OCI-LY1 (cell line): Measurements from ENCODE around the gene EVA1B.

Experiments used
- H2AFZ ChIP-seq: fragments of 200-600 bp; sonication (generic), shearing (Covaris generic); 2 replicates; pipeline ENCODE4 v1.6.0; 2014; ENCODE audit warnings: antibody characterized with exemption, mild to moderate bottlenecking, low read length
- H3F3A ChIP-seq: fragments of 200-600 bp; sonication (generic), shearing (Covaris generic); 2 replicates; pipeline ENCODE4 v1.6.0; 2014; ENCODE audit warnings: mild to moderate bottlenecking, antibody characterized with exemption, low read length, moderate library complexity; ENCODE audit not compliant: insufficient read depth
- H3K27ac ChIP-seq: fragments of 200-600 bp; sonication (generic); 2 replicates; pipeline ENCODE4 v1.5.1; 2014; ENCODE audit warnings: low read length, mixed run types, mild to moderate bottlenecking, low read depth; ENCODE audit not compliant: poor library complexity, severe bottlenecking
- H3K27me3 ChIP-seq: fragments of 200-600 bp; sonication (generic); 2 replicates; pipeline ENCODE4 v1.6.0; 2014; ENCODE audit warnings: antibody characterized with exemption, mild to moderate bottlenecking, low read length, moderate library complexity; ENCODE audit not compliant: insufficient read depth
- H3K36me3 ChIP-seq: fragments of 200-600 bp; sonication (generic); 2 replicates; pipeline ENCODE4 v1.6.1; 2014; ENCODE audit warnings: mild to moderate bottlenecking, antibody characterized with exemption, low read length, moderate library complexity, mixed read lengths; ENCODE audit not compliant: insufficient read depth
- H3K4me1 ChIP-seq: fragments of 200-600 bp; sonication (generic); 2 replicates; pipeline ENCODE4 v1.5.1; 2014; ENCODE audit warnings: mild to moderate bottlenecking, low read length, moderate library complexity; ENCODE audit not compliant: insufficient read depth, severe bottlenecking
- H3K4me2 ChIP-seq: fragments of 200-600 bp; sonication (generic), shearing (Covaris generic); 2 replicates; pipeline ENCODE4 v1.6.1; 2014; ENCODE audit warnings: low read length
- H3K4me3 ChIP-seq: fragments of 200-600 bp; sonication (generic); 2 replicates; pipeline ENCODE4 v1.5.1; 2014; ENCODE audit warnings: low read length, low read depth, mild to moderate bottlenecking, mixed read lengths; ENCODE audit not compliant: poor library complexity, severe bottlenecking
- H3K79me2 ChIP-seq: fragments of 200-600 bp; shearing (Covaris generic); 2 replicates; pipeline ENCODE4 v1.6.1; 2016; ENCODE audit warnings: mixed run types, low read length, mixed read lengths; ENCODE audit not compliant: insufficient read depth
- H3K9ac ChIP-seq: fragments of 200-600 bp; sonication (generic), shearing (Covaris generic); 2 replicates; pipeline ENCODE4 v1.6.1; 2014; ENCODE audit warnings: mild to moderate bottlenecking, low read length, mixed read lengths
- H3K9me2 ChIP-seq: fragments of 200-600 bp; sonication (generic), shearing (Covaris generic); 2 replicates; pipeline ENCODE4 v1.6.1; 2014; ENCODE audit warnings: low read depth, mild to moderate bottlenecking, low read length, mixed read lengths
- H3K9me3 ChIP-seq: fragments of 200-600 bp; shearing (Covaris generic); 2 replicates; pipeline ENCODE4 v1.6.1; 2014; ENCODE audit warnings: low read length, mixed read lengths
- H4K20me1 ChIP-seq: fragments of 200-600 bp; sonication (generic), shearing (Covaris generic); 2 replicates; pipeline ENCODE4 v1.6.0; 2016; ENCODE audit warnings: mild to moderate bottlenecking, low read length; ENCODE audit not compliant: insufficient read depth
- CTCF ChIP-seq: fragments of 200-600 bp; sonication (generic), shearing (Covaris generic); IDR thresholded peaks from 2 replicates; pipeline ENCODE4 v1.5.1; 2017; ENCODE audit warnings: mild to moderate bottlenecking, antibody characterized with exemption, low read length, moderate library complexity, mixed read lengths
- EZH2 ChIP-seq: fragments of 200-600 bp; sonication (generic), shearing (Covaris generic); IDR thresholded peaks from 2 replicates; pipeline ENCODE4 v1.8.0; 2017; ENCODE audit warnings: borderline replicate concordance, mixed run types, mild to moderate bottlenecking, antibody characterized with exemption, low read length, moderate library complexity, mixed read lengths

The EVA1B gene

GRCh38 chr1:36367798-36368197 lies 44.4 kb upstream of the EVA1B start:
- Histone ChIP-seq H3K4me1 (peaks cover 38% of the 10 kb centered on the region), H2AFZ (no peak overlapping the region), H3K9me3 (no peaks in the 10 kb centered on the region), H3K9me2 (no peaks in the 10 kb centered on the region), H3K4me3 (no peak overlapping the region), H3K9ac (no peak overlapping the region), H3F3A (0 out of 2 replicates have a peak, but pooled peaks cover 7% of the 10 kb centered on the region), H4K20me1 (no peaks in the 10 kb centered on the region), H3K27me3 (no peaks in the 10 kb centered on the region), H3K79me2 (peaks cover 12% of the 10 kb centered on the region), H3K27ac (no peak overlapping the region), H3K4me2 (no peak overlapping the region), H3K36me3 (peaks cover 43% of the 10 kb centered on the region; the same call in 1 of the 2 replicates)
- no peak for TF ChIP-seq EZH2
- TF ChIP-seq CTCF, result no peak

DNA sequence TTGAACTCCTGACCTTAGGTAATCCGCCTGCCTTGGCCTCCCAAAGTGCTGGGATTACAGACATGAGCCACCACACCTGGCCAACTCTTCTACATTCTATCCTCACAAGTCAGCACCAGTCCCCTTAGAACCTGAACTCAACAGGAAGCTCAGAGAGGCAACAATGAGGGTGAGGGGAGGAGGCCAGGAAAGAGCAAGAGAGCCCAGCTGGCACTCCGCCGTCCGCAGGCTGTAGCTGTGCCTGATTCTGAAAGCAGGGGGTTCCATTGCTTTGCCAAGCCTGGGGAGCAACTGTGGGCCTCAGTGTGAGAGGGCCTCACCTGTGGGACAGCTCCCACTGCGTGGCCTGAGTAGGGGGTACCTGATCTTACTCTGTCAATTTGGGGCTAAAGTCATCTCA lies 43.6 kb upstream of the EVA1B start:
- no peak overlapping the region for H3K9ac ChIP-seq
- H3K79me2 ChIP-seq, result peaks cover 12% of the 10 kb centered on the region
- no peaks in the 10 kb centered on the region for H3K27me3 ChIP-seq
- H3F3A ChIP-seq, result 0 out of 2 replicates have a peak, but pooled peaks cover 7% of the 10 kb centered on the region
- no peak overlapping the region for H3K27ac ChIP-seq
- no peaks in the 10 kb centered on the region for H3K9me2 ChIP-seq
- TF ChIP-seq EZH2 (no peak), CTCF (no peak)
- peaks cover 50% of the 10 kb centered on the region; the same call in 1 of the 2 replicates for H3K36me3 ChIP-seq
- no peak overlapping the region for H3K4me3 ChIP-seq
- H3K4me2 ChIP-seq, result no peak overlapping the region
- no peaks in the 10 kb centered on the region for H3K9me3 ChIP-seq
- H2AFZ ChIP-seq, result no peak overlapping the region
- peaks cover 31% of the 10 kb centered on the region for H3K4me1 ChIP-seq
- H4K20me1 ChIP-seq, result no peaks in the 10 kb centered on the region

GRCh38 chr1:36366091-36366661 lies 42.7 kb upstream of the EVA1B start:
- Histone ChIP-seq H3K9ac (no peak overlapping the region), H3K4me3 (no peak overlapping the region), H2AFZ (no peak overlapping the region), H4K20me1 (no peaks in the 10 kb centered on the region), H3K4me1 (peaks cover 22% of the 10 kb centered on the region), H3K27me3 (no peaks in the 10 kb centered on the region), H3F3A (0 out of 2 replicates have a peak, but pooled peaks cover 7% of the 10 kb centered on the region), H3K9me2 (no peaks in the 10 kb centered on the region), H3K36me3 (peaks cover 50% of the 10 kb centered on the region; the same call in 1 of the 2 replicates), H3K79me2 (peaks cover 12% of the 10 kb centered on the region), H3K27ac (no peak overlapping the region), H3K9me3 (no peaks in the 10 kb centered on the region), H3K4me2 (no peak overlapping the region)
- TF ChIP-seq CTCF, result no peak
- no peak for TF ChIP-seq EZH2
